Spleen (tissue), 11 donors: Measurements from ENCODE around the gene SYNPO. TPM values are rescaled to one million over a fixed set of nuclear protein-coding genes. Genes with fewer than 3 reads are reported as not detected.

Source experiments
- DNase-seq: peaks from one replicate; pipeline ENCODE4 v3.0.0-alpha.2; 2020
- H3K27ac ChIP-seq, 8 donors: fragments of 200-600 bp; sonication (generic) in 7 of 8; 1 replicate in 4 of 8; 2 replicates in 4 of 8; pipeline versions ENCODE4 v1.5.0 to v1.8.0; 2016 to 2021; ENCODE audit warnings: inconsistent platforms in 4 of 8, mild to moderate bottlenecking in 4 of 8, moderate library complexity in 1 of 8
- H3K27me3 ChIP-seq, 7 donors: fragments of 200-600 bp; sonication (generic) in 6 of 7; replicated peaks in 1 of 7; 1 replicate in 4 of 7; 2 replicates in 3 of 7; pipeline versions ENCODE4 v1.5.0 to v1.8.0; 2016 to 2021; ENCODE audit warnings: inconsistent platforms in 3 of 7, mild to moderate bottlenecking in 1 of 7
- H3K36me3 ChIP-seq, 6 donors: fragments of 200-600 bp; sonication (generic) in 5 of 6; 1 replicate in 4 of 6; 2 replicates in 2 of 6; pipeline versions ENCODE4 v1.5.0 to v1.8.0; 2016 to 2021; ENCODE audit warnings: inconsistent platforms in 2 of 6
- H3K4me1 ChIP-seq, 6 donors: fragments of 200-600 bp; sonication (generic) in 5 of 6; 1 replicate in 3 of 6; 2 replicates in 3 of 6; pipeline versions ENCODE4 v1.5.0 to v1.8.0; 2016 to 2021; ENCODE audit warnings: inconsistent platforms in 3 of 6
- H3K4me3 ChIP-seq, 8 donors: fragments of 200-600 bp; sonication (generic) in 7 of 8; 1 replicate in 4 of 8; 2 replicates in 4 of 8; pipeline versions ENCODE4 v1.5.0 to v1.8.0; 2016 to 2021; ENCODE audit warnings: inconsistent platforms in 4 of 8, mild to moderate bottlenecking in 4 of 8, moderate library complexity in 2 of 8
- H3K9me3 ChIP-seq, 8 donors: fragments of 200-600 bp; sonication (generic) in 7 of 8; 1 replicate in 4 of 8; 2 replicates in 4 of 8; pipeline versions ENCODE4 v1.5.0 to v1.8.0; 2016 to 2021; ENCODE audit warnings: inconsistent platforms in 4 of 8
- CTCF ChIP-seq, 11 experiments: fragments of 200-600 bp in 7 of 11; fragments of 450-650 bp in 4 of 11; sonication (generic) in 4 of 11; IDR thresholded peaks in 8 of 11; conservative IDR thresholded peaks in 3 of 11; 1 replicate in 7 of 11; 2 replicates in 4 of 11; pipeline versions ENCODE4 v1.4.0 to v1.8.0; 2016 to 2021; ENCODE audit warnings: antibody characterized with exemption in 11 of 11, inconsistent platforms in 4 of 11, mild to moderate bottlenecking in 1 of 11
- POLR2A ChIP-seq, 3 donors: fragments of 450-650 bp; IDR thresholded peaks; one replicate each; pipeline ENCODE4 v1.5.1; 2017; ENCODE audit warnings: antibody characterized with exemption in 3 of 3, mild to moderate bottlenecking in 1 of 3
- POLR2AphosphoS5 ChIP-seq, 3 donors: sonication (generic); formaldehyde crosslinking; IDR thresholded peaks; one replicate each; pipeline ENCODE4 v1.5.1; 2017; ENCODE audit warnings: antibody characterized with exemption in 3 of 3
- WGBS, 5 donors: extraction: QIAGEN DNeasy Blood & Tissue Kit in 3 of 5; methylation state at CpG; one replicate each; pipeline versions ENCODE4 v1.1.5 to v1.1.7; 2013 to 2018; 5-methylcytosine and 5-hydroxymethylcytosine counted together
- intact Hi-C: fragments of 100-400 bp; cut with DNase I; formaldehyde crosslinking; loops from one replicate; pipeline ENCODE4 v1.15.0; 2023; ENCODE audit warnings: low total_unique reads
- polyA plus RNA-seq, 3 donors: library from polyadenylated mRNA; stranded (reverse); fragments of 200-250 nt; gene quantifications; one replicate each; pipeline ENCODE4 v1.2.1, GENCODE V29; 2013
- total RNA-seq, 7 donors: library from RNA; depleted of rRNA in 3 of 7; stranded (reverse); fragments of >200 nt in 3 of 7; fragmentation: NEBNext Ultra II Directional in 4 of 7; extraction: Animal tissue kit (Norgen Biotek cat#: 25700) in 4 of 7; gene quantifications; one replicate each; pipeline versions ENCODE4 v1.1.0 to v1.2.1, GENCODE V29; 2016 to 2021
- donor health status: healthy with polysubstance abuse.
- donor health status: DM: no; HTN: no; CAD: no; lungs with moderate emphysema.
- donor health status: DM: no; HTN: no; CAD: no.
- donor health status: Bipolar disorder and iron deficiency.
- donor health status: healthy.
- donor health status: DM: no; HTN: no; CAD: no.
- donor health status: DM: yes; HTN: yes; CAD: no.

SYNPO gene
- total and polyA plus RNA-seq, 10 donors: 6.9 to 133 (median 45.9) TPM

GRCh38 chr5:150641824-150642566, 1.5 kb downstream of the SYNPO start:
- Histone ChIP-seq H3K36me3 (no peaks in the 10 kb centered on the region), H3K27ac (peak overlapping the region; percentile 80 to 89 (median 86)), H3K27me3 (no peaks in the 10 kb centered on the region), H3K9me3 (no peaks in the 10 kb centered on the region), H3K4me3 (peak overlapping the region in 6 of 8 donors; percentile 11 to 60 (median 32)), H3K4me1 (peaks cover 29 to 100% (median 64%) of the 10 kb centered on the region in 6 donors)
- DNase-seq: no peak
- intact Hi-C loops: no loop called here
- TF ChIP-seq CTCF (IDR thresholded peaks at IDR 0.05 in 8 of 11, conservative IDR thresholded peaks at IDR 0.05 in 3 of 11): no peak
- no peak for TF ChIP-seq POLR2A (IDR thresholded peaks at IDR 0.05)
- TF ChIP-seq POLR2AphosphoS5 (IDR thresholded peaks at IDR 0.05): no peak
- 42 to 75% (median 69%) methylated on average over 5 of the region's 5 CpGs for WGBS, 5 donors

- peak; percentile 46 for DNase-seq
- TF ChIP-seq CTCF (IDR thresholded peaks at IDR 0.05 in 8 of 11, conservative IDR thresholded peaks at IDR 0.05 in 3 of 11): no peak
- TF ChIP-seq POLR2AphosphoS5 (IDR thresholded peaks at IDR 0.05): peak in 2 of 3 donors; percentile 44 to 45
- no peak for TF ChIP-seq POLR2A (IDR thresholded peaks at IDR 0.05)
- Histone ChIP-seq H3K27me3 (no peaks in the 10 kb centered on the region), H3K9me3 (no peaks in the 10 kb centered on the region), H3K4me3 (peak overlapping the region in 5 of 8 donors; percentile 15 to 60 (median 30)), H3K36me3 (no peaks in the 10 kb centered on the region), H3K4me1 (peaks cover 29 to 100% (median 63%) of the 10 kb centered on the region in 6 donors), H3K27ac (peak overlapping the region in 7 of 8 donors; percentile 82 to 89 (median 86))
- 46 to 73% (median 70%) methylated on average over 4 to 5 of the region's 5 CpGs for WGBS, 5 donors
- intact Hi-C loops: no loop called here
Observed at GRCh38 chr5:150642567-150642927, 2.1 kb downstream of the SYNPO start.

GRCh38 chr5:150642991-150643710, 2.7 kb downstream of the SYNPO start:
- 80 to 88% (median 84%) methylated on average over 12 of the region's 12 CpGs for WGBS, 5 donors
- Histone ChIP-seq H3K27me3 (no peaks in the 10 kb centered on the region), H3K4me3 (peak overlapping the region in 5 of 8 donors; percentile 15 to 60 (median 30)), H3K4me1 (peaks cover 29 to 100% (median 62%) of the 10 kb centered on the region in 6 donors), H3K9me3 (no peaks in the 10 kb centered on the region), H3K36me3 (peaks cover 0 to 5% (median 4%) of the 10 kb centered on the region in 6 donors), H3K27ac (peak overlapping the region in 7 of 8 donors; percentile 82 to 89 (median 86))
- no peak for DNase-seq
- intact Hi-C loops: no loop called here
- TF ChIP-seq POLR2AphosphoS5 (IDR thresholded peaks at IDR 0.05) (no peak), CTCF (IDR thresholded peaks at IDR 0.05 in 8 of 11, conservative IDR thresholded peaks at IDR 0.05 in 3 of 11) (no peak), POLR2A (IDR thresholded peaks at IDR 0.05) (no peak)

- Histone ChIP-seq H3K36me3 (peaks cover 0 to 14% (median 9%) of the 10 kb centered on the region in 6 donors), H3K4me1 (peaks cover 27 to 100% (median 58%) of the 10 kb centered on the region in 6 donors), H3K27ac (peak overlapping the region in 7 of 8 donors; percentile 9 to 89 (median 86)), H3K4me3 (no peak overlapping the region), H3K9me3 (no peaks in the 10 kb centered on the region), H3K27me3 (no peaks in the 10 kb centered on the region)
- 65 to 81% (median 74%) methylated on average over 5 of the region's 5 CpGs for WGBS, 5 donors
- intact Hi-C loops: no loop called here
- no peak for DNase-seq
- TF ChIP-seq POLR2A (IDR thresholded peaks at IDR 0.05) (no peak), POLR2AphosphoS5 (IDR thresholded peaks at IDR 0.05) (no peak), CTCF (IDR thresholded peaks at IDR 0.05 in 8 of 11, conservative IDR thresholded peaks at IDR 0.05 in 3 of 11) (no peak)
Observed at GRCh38 chr5:150644058-150644457, 3.6 kb downstream of the SYNPO start.
